Measurements from ENCODE around the gene IKZF1. TPM values are rescaled to one million over a fixed set of nuclear protein-coding genes. Genes with fewer than 3 reads are reported as not detected.
A peak's percentile ranks its signal among the peaks of the same experiment; 100 is the strongest.

Gene IKZF1
- total and polyA plus RNA-seq, 12 donors: 0.98 to 31.5 (median 9.4) TPM

DNA sequence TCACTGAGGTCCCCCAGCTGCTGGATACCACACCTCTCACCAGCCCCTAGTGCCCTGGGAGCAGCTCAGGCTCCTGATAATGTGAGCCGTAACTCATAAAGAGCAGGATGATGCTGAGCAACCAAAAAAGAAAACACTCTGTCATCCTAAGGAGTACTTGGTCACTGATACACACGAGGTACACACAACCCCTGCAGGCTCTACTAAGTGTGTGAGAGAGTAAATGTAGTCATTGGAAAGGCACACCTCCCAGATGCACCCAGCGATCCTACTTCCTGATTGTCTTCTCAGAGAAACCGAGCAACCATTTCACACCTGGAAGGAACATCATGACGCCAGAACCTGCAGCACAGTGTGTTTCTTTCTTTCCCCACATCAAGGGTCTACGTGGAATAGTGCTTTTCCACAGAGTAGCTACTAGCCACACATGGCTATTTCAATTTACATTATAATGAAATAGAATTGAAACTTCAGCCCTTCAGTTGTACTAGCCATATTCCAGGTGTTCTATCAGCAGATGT is 111.4 kb downstream of the IKZF1 start:
- H3K4me1 ChIP-seq (replicated peaks in 1 of 2): no peaks in the 10 kb centered on the region
- no peak for DNase-seq
- no peak overlapping the region for H3K4me3 ChIP-seq
- no peaks in the 10 kb centered on the region for H3K27me3 ChIP-seq
- TF ChIP-seq, protein P1, sequence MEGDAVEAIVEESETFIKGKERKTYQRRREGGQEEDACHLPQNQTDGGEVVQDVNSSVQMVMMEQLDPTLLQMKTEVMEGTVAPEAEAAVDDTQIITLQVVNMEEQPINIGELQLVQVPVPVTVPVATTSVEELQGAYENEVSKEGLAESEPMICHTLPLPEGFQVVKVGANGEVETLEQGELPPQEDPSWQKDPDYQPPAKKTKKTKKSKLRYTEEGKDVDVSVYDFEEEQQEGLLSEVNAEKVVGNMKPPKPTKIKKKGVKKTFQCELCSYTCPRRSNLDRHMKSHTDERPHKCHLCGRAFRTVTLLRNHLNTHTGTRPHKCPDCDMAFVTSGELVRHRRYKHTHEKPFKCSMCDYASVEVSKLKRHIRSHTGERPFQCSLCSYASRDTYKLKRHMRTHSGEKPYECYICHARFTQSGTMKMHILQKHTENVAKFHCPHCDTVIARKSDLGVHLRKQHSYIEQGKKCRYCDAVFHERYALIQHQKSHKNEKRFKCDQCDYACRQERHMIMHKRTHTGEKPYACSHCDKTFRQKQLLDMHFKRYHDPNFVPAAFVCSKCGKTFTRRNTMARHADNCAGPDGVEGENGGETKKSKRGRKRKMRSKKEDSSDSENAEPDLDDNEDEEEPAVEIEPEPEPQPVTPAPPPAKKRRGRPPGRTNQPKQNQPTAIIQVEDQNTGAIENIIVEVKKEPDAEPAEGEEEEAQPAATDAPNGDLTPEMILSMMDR (IDR thresholded peaks at IDR 0.05): no peak
- no peak for TF ChIP-seq POLR2A (IDR thresholded peaks at IDR 0.05)
- 60 to 71% (median 66%) methylated on average over 6 of the region's 6 CpGs for WGBS, 4 donors
- no peak overlapping the region for H3K27ac ChIP-seq
- no peaks in the 10 kb centered on the region for H3K36me3 ChIP-seq (replicated peaks in 1 of 2)
- intact Hi-C loops (cut with DNase I): loop anchor here in 1 of 2 donors (5.0 to 10.0 kb wide), 2 partner anchors 274 to 321 kb away; partner anchors contain the start of gene ZPBP
- no peaks in the 10 kb centered on the region for H3K9me3 ChIP-seq (replicated peaks in 1 of 3)

DNA sequence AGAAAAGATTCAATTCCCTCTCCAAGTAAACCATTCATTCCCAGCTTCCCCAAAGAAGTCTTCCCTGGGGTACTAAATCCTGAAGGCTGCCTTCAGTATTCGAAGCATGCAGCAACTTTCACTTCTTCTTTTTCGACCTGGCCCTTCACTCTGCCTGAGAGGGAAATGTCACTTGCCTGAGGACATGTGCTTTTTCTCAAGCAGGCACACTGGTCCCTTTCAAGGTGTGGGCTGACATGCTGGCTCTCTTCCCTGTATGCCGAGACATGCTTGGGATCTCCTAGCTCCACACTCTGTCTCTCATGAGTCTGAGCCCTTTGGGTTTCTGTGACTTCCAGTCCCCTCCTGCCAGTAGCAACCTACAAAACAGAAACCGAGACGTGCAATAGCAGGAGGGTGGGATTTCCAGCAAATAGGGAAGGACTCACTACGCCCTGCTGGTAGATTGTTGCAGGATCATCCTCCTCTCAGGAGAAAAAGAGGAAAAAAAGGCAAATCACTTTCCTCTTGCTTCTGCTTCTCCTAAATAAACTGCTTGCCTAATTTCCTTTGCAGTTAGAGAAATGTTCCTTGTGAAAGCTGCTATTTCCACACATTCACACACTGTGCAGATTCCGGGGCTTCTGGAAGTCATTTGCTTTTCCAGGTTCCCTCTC is 112.1 kb downstream of the IKZF1 start:
- WGBS, 4 donors: 49 to 65% (median 57%) methylated on average over 7 of the region's 7 CpGs
- Histone ChIP-seq H3K9me3 (replicated peaks in 1 of 3) (no peaks in the 10 kb centered on the region), H3K4me1 (replicated peaks in 1 of 2) (no peaks in the 10 kb centered on the region), H3K4me3 (no peak overlapping the region), H3K36me3 (replicated peaks in 1 of 2) (no peaks in the 10 kb centered on the region), H3K27me3 (no peaks in the 10 kb centered on the region), H3K27ac (no peak overlapping the region)
- intact Hi-C loops (cut with DNase I): loop anchor here in 1 of 2 donors (5.0 to 10.0 kb wide), 2 partner anchors 274 to 322 kb away; partner anchors contain the start of gene ZPBP
- TF ChIP-seq POLR2A (IDR thresholded peaks at IDR 0.05): no peak
- TF ChIP-seq, protein P1 (IDR thresholded peaks at IDR 0.05): no peak
- DNase-seq: no peak

DNA sequence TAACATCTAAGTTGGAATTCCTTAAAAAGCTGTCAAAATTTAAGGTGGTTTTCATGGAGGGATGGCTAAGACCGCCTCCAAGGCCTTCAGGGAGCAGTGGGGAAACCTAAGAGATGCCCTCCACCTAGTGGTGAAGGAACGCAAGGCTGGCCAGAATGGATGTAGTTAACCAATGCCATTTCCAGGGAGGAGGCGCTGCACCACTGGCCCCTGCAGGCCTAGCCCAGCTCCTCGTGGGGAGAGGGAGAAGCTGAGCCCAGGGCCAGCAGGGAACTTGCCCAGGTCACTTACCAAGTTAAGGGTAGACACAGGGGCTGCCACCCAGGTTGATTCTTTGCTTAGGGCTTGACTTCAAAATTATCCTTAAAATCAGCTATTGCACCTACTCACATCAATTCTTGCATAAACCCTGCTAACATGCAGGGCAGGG is 113.6 kb downstream of the IKZF1 start:
- no peaks in the 10 kb centered on the region for H3K4me1 ChIP-seq (replicated peaks in 1 of 2)
- TF ChIP-seq, protein P1 (IDR thresholded peaks at IDR 0.05): peak; percentile 63 to 81 (median 72)
- no peak for TF ChIP-seq POLR2A (IDR thresholded peaks at IDR 0.05)
- H3K9me3 ChIP-seq (replicated peaks in 1 of 3): no peaks in the 10 kb centered on the region
- no peak overlapping the region for H3K4me3 ChIP-seq
- H3K36me3 ChIP-seq (replicated peaks in 1 of 2): no peaks in the 10 kb centered on the region
- intact Hi-C loops (cut with DNase I): loop anchor here in 1 of 2 donors (5.0 to 10.0 kb wide), 2 partner anchors 276 to 323 kb away; partner anchors contain the start of gene ZPBP
- no peak overlapping the region for H3K27ac ChIP-seq
- peak; percentile 65 to 88 (median 72) for DNase-seq
- WGBS, 4 donors: 0 to 6% (median 4%) methylated on average over 2 to 4 of the region's 4 CpGs
- no peaks in the 10 kb centered on the region for H3K27me3 ChIP-seq

DNA sequence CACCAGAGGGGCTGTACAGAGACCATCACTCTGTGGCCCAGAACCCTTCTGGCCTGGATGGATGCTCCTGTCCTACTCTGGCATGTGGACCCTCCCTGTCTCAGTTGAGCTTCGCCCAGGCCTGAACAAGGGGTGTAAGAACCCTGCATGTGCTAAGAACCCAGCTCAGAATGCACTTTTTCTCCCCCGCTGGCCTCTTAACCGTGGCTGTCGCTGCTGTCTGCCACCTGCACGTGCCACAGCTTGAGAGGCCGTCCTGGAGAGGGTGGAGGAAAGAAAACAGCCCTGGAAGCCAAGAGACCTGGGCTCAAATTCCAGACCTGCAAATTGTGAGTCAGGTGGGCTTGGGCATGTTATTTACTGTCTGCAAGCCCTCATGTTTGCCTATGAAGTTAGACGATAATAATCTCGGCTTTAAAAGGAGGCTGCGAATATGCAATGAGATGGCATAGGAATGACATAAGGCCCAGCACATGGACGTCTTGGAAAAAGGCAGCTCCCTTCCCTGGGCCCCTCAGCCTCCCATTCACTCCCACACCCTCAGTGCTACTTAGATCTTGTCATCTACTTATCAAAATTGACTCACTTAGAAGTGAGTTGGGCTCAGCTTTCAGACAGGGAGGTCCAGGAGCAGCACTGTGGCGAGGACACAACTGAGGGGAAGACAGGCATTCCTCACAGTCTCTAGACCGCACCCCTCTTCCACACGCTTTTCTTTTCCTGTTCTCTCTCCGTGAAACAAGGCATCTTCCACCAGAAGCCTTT is 114.2 kb downstream of the IKZF1 start:
- intact Hi-C loops (cut with DNase I): loop anchor here in 1 of 2 donors (5.0 to 10.0 kb wide), 2 partner anchors 276 to 324 kb away; partner anchors contain the start of gene ZPBP
- H3K9me3 ChIP-seq (replicated peaks in 1 of 3): no peaks in the 10 kb centered on the region
- H3K27me3 ChIP-seq: no peaks in the 10 kb centered on the region
- no peak overlapping the region for H3K4me3 ChIP-seq
- no peaks in the 10 kb centered on the region for H3K36me3 ChIP-seq (replicated peaks in 1 of 2)
- no peak for TF ChIP-seq POLR2A (IDR thresholded peaks at IDR 0.05)
- no peak for DNase-seq
- no peak overlapping the region for H3K27ac ChIP-seq
- no peaks in the 10 kb centered on the region for H3K4me1 ChIP-seq (replicated peaks in 1 of 2)
- WGBS, 4 donors: 67 to 77% (median 70%) methylated on average over 14 of the region's 14 CpGs

All from adrenal gland (tissue), 12 donors.